Mammary epithelial cell (primary cell): ENCODE data around the gene TCF7L1.

Experiments used
- EZH2 ChIP-seq: IDR thresholded peaks from 2 replicates; pipeline ENCODE4 v1.6.1; 2012; ENCODE audit warnings: low read length, inconsistent platforms, borderline replicate concordance
- TF ChIP-seq, protein P1 (sequence below), 2 donors: IDR thresholded peaks in 1 of 2; conservative IDR thresholded peaks in 1 of 2; 2 replicates each; pipeline ENCODE4 v1.5.1; 2011 to 2012; ENCODE audit warnings: inconsistent platforms in 2 of 2, low read length in 2 of 2, mild to moderate bottlenecking in 2 of 2, control low read depth in 1 of 2, low read depth in 1 of 2; ENCODE audit not compliant: insufficient read depth in 1 of 2; ENCODE audit errors: extremely low read depth in 1 of 2

DNA sequence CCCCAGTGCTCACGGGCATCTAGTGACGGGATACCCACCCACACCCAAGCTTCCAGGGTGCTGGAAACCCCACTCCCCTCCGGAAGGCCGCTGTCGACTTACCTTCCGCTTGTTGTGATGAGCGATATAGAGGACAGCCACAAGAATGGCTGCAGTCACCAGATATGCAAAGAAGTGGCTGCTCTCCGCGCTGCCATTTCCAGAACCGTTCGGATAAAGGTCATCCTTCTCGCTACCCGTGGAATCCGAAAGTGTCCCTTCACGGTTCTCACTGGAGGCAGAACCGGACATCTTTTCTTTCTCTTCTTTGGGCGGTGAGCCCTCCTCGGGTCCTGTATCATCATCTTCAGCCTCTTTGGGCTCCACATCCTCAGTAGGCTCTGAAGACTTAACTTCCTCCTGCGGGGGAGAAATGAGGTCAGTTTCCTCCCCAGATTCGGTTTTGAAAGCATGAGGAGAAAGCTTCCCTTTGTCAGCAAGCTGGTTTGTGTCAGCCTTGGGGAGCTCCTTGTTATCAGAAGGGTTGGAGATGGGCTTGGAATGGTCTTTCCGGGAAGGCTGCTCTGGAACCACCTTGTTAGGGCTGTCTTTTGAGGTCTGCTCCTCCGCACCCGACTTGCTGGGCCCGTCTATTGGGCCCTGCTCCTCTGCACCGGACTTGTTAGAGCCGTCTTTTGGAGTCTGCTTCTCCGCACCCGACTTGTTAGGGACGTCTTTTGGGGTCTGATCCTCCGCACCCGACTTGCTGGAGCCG, 193.4 kb downstream of the TCF7L1 start:
- TF ChIP-seq EZH2 = no peak
- TF ChIP-seq, protein P1, sequence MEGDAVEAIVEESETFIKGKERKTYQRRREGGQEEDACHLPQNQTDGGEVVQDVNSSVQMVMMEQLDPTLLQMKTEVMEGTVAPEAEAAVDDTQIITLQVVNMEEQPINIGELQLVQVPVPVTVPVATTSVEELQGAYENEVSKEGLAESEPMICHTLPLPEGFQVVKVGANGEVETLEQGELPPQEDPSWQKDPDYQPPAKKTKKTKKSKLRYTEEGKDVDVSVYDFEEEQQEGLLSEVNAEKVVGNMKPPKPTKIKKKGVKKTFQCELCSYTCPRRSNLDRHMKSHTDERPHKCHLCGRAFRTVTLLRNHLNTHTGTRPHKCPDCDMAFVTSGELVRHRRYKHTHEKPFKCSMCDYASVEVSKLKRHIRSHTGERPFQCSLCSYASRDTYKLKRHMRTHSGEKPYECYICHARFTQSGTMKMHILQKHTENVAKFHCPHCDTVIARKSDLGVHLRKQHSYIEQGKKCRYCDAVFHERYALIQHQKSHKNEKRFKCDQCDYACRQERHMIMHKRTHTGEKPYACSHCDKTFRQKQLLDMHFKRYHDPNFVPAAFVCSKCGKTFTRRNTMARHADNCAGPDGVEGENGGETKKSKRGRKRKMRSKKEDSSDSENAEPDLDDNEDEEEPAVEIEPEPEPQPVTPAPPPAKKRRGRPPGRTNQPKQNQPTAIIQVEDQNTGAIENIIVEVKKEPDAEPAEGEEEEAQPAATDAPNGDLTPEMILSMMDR (conservative IDR thresholded peaks at IDR 0.05 in 1 of 2, IDR thresholded peaks at IDR 0.05 in 1 of 2; ENCODE audit: extremely low read depth in 1 of 2, insufficient read depth in 1 of 2, low read depth in 1 of 2, low read length in 2 of 2) = no peak
